D721Med (cell line): Measurements from ENCODE around the gene IVL.
A peak's percentile ranks its signal among the peaks of the same experiment; 100 is the strongest.

Experiments used
- DNase-seq: peaks from one replicate; pipeline ENCODE4 v3.0.0; 2011; ENCODE audit warnings: low spot score; ENCODE audit not compliant: insufficient read length
- FAIRE-seq: peaks from 2 replicates; lab custom pipeline; 2011; peaks lifted over from hg19 to GRCh38; lab: Jason Lieb, UNC
- TF ChIP-seq, protein P1 (sequence below): IDR thresholded peaks from 2 replicates; pipeline ENCODE4 v1.5.1; 2012; ENCODE audit warnings: mild to moderate bottlenecking, control low read depth; ENCODE audit not compliant: insufficient read depth; ENCODE audit errors: missing control alignments

The IVL gene

DNA sequence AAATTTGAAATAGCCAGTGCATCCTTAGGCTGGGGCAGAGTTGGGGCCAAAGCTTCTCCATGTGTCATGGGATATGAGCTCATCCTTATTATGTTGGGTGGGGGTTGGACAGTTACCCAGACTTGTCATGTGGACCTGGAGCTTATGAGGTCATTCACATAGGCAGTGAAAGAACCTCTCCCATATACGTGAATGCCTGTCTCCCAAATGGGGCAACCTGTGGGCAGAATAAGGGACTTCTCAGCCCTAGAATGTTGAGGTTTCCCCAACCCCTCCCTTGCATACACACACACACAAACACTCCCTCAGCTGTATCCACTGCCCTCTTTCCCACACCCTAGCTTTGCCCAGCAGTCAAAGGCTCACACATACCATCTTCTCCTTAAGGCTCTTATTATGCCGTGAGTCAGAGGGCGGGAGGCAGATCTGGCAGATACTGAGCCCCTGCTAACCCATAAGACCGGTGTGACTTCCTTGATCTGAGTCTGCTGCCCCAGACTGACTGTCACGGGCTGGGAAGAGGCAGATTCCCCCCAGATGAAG, 2.3 kb upstream of the IVL start:
- TF ChIP-seq, protein P1, sequence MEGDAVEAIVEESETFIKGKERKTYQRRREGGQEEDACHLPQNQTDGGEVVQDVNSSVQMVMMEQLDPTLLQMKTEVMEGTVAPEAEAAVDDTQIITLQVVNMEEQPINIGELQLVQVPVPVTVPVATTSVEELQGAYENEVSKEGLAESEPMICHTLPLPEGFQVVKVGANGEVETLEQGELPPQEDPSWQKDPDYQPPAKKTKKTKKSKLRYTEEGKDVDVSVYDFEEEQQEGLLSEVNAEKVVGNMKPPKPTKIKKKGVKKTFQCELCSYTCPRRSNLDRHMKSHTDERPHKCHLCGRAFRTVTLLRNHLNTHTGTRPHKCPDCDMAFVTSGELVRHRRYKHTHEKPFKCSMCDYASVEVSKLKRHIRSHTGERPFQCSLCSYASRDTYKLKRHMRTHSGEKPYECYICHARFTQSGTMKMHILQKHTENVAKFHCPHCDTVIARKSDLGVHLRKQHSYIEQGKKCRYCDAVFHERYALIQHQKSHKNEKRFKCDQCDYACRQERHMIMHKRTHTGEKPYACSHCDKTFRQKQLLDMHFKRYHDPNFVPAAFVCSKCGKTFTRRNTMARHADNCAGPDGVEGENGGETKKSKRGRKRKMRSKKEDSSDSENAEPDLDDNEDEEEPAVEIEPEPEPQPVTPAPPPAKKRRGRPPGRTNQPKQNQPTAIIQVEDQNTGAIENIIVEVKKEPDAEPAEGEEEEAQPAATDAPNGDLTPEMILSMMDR, result no peak
- FAIRE-seq (no peak), DNase-seq (no peak)

DNA sequence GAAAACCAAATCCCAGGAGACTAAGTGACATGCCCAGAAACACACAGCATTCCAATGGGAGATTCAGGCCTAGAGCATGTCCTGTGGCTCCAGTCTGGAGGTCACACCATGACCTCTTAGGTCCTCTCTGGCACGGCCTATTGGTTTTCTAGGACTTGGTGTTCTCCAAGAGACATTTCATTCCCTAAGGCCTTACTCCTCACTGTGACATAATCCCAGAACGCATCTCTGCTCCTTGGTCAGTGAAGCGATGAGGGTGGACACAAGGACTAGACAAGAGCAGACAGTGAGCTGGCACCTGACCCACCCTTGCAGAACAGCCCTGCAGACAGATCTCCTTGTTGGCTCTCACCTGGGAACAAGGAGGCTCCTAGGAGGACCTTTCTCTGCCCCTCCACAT, 860 bp downstream of the IVL start:
- no peak for DNase-seq
- TF ChIP-seq, protein P1, result no peak
- FAIRE-seq, result no peak

DNA sequence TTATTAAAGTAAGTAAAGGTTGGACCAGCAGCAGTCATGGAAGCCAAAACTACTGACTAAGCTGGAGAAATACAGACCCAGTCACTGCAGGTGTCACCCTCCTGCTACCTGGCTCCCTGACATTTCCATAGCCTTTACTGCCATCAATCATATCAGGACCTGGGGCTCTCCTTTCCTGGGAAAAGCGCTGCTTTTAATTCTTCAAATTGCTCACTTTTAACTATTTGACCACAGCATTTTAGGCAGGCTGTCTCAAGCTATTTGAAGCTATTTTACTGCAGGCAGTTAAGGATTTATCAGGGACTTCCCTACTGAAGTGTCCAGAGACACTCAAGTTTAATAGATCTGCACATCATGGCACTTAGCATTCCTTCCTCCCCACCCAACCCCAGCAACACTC, 4.1 kb downstream of the IVL start:
- DNase-seq (no peak), FAIRE-seq (no peak)
- TF ChIP-seq, protein P1, result no peak

DNA sequence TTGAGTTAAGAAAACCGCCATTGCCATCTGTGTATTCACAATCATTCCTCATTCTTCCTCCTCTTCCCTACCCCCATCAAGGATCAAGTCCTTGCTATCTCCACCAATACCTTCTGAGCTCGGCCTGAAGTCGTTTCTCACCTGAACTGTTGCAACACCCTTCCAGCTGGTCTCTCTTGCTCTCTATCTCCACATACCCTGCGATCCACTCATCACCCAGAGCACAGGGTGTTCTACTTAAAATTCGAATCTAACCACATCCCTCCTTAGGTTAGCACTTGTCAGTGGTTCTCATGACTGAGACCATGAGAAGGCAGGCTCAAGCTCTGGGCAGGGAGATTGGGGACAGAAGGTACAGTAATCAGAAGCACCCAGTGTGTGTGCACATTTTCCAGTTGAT, 4.6 kb downstream of the IVL start:
- DNase-seq, result no peak
- FAIRE-seq, result no peak
- TF ChIP-seq, protein P1, result no peak

DNA sequence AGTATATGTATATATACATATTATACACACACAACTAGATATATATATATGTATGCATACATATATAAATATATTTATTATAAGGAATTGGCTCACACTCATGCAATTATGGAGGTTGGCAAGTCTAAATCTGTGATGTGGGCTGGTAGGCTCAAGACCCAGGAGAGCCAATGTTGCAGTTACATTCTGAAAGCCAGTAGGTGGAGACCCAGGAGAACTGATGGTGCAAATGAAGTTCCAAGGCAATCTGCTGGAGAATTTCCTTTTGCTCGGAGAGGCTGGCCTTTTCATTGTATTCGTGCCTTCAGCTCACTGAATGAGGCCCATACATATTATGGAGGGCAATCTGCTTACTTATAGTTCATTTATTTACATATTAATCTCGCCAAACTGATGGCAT, 9.4 kb downstream of the IVL start:
- TF ChIP-seq, protein P1, result peak; percentile 40
- FAIRE-seq (no peak), DNase-seq (no peak)

DNA sequence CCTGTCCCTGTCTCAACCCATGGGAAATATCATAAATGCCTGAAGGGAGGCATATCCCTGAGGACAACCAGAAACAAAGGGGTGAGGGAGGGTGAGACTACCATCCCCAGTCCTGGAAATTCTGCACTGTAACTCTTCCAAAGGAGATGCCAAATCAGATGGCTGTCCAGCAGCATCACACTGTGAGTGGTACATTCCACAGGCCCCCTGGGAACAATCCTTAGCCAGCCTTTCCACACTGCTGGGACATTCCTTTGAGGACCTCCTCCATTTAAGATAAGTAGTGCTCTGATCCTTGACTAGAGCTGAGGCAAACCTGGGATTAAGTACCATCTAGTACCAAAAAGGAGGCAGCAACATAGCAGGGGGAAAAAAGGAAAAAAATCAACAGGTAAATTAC, 10.7 kb downstream of the IVL start:
- TF ChIP-seq, protein P1, result no peak
- no peak for FAIRE-seq
- DNase-seq, result no peak

DNA sequence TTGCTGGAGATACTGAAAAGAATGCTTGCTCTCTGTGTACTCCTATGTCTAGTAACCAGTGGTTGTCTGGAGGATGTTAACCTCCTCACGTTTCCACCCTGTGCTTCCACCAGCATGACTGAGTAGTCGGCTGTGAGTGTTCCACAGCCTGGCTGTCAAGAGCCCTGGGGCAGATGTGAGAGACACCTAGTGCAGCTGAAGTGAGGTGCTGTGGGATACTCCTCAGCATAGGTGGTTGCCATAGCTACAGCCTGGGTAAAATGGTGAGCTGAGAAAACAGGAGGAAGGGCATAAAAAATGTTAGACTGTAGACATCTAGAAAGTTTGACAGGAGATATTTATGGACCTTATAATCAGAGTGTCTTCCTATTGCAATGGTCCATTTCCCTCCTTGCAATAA, 15.8 kb downstream of the IVL start:
- no peak for FAIRE-seq
- no peak for DNase-seq
- TF ChIP-seq, protein P1, result no peak
